Suprapubic skin (tissue), 4 donors: Measurements from ENCODE around the gene UBE2D1. TPM values are rescaled to one million over a fixed set of nuclear protein-coding genes. Genes with fewer than 3 reads are reported as not detected.
A peak's percentile ranks its signal among the peaks of the same experiment; 100 is the strongest.

Source experiments
- DNase-seq, 2 donors: peaks; one replicate each; pipeline ENCODE4 v3.0.0-alpha.2; 2019; ENCODE audit warnings: low spot score in 2 of 2
- H3K27ac ChIP-seq: fragments of 200-600 bp; sonication (generic); one replicate; pipeline ENCODE4 v1.5.1; 2019
- H3K27me3 ChIP-seq: fragments of 200-600 bp; sonication (generic); one replicate; pipeline ENCODE4 v1.5.1; 2019
- H3K36me3 ChIP-seq: fragments of 200-600 bp; sonication (generic); one replicate; pipeline ENCODE4 v1.5.1; 2019
- H3K4me1 ChIP-seq: fragments of 200-600 bp; sonication (generic); one replicate; pipeline ENCODE4 v1.5.1; 2019
- H3K4me3 ChIP-seq: fragments of 200-600 bp; sonication (generic); one replicate; pipeline ENCODE4 v1.5.1; 2019; ENCODE audit warnings: mild to moderate bottlenecking
- H3K9me3 ChIP-seq: fragments of 200-600 bp; sonication (generic); one replicate; pipeline ENCODE4 v1.5.1; 2019
- EP300 ChIP-seq: sonication (generic); formaldehyde crosslinking; IDR thresholded peaks from one replicate; pipeline ENCODE4 v1.6.1; 2017; ENCODE audit warnings: antibody characterized with exemption
- POLR2A ChIP-seq, 2 donors: fragments of 450-650 bp; IDR thresholded peaks; one replicate each; pipeline ENCODE4 v1.6.1; 2017; ENCODE audit warnings: antibody characterized with exemption in 2 of 2, mild to moderate bottlenecking in 2 of 2, moderate library complexity in 2 of 2
- POLR2AphosphoS5 ChIP-seq, 3 donors: sonication (generic); formaldehyde crosslinking; IDR thresholded peaks; one replicate each; pipeline ENCODE4 v1.6.1; 2017; ENCODE audit warnings: antibody characterized with exemption in 3 of 3
- WGBS: methylation state at CpG from one replicate; pipeline ENCODE4 v1.1.5; 2018; 5-methylcytosine and 5-hydroxymethylcytosine counted together
- total RNA-seq, 4 donors: library from RNA; depleted of rRNA; stranded (reverse); fragments of >200 nt; gene quantifications; one replicate each; pipeline ENCODE4 v1.1.0, GENCODE V29; 2016
- TF ChIP-seq, protein P1 (sequence below), 2 donors: fragments of 200-600 bp in 1 of 2; fragments of 450-650 bp in 1 of 2; sonication (generic) in 1 of 2; IDR thresholded peaks; one replicate each; pipeline ENCODE4 v1.5.1; 2016 to 2019; ENCODE audit warnings: antibody characterized with exemption in 2 of 2, mild to moderate bottlenecking in 1 of 2, moderate library complexity in 1 of 2

UBE2D1 gene
- total RNA-seq, 4 donors from 2014 or later: 8.3 to 11.5 (median 9.6) TPM

DNA sequence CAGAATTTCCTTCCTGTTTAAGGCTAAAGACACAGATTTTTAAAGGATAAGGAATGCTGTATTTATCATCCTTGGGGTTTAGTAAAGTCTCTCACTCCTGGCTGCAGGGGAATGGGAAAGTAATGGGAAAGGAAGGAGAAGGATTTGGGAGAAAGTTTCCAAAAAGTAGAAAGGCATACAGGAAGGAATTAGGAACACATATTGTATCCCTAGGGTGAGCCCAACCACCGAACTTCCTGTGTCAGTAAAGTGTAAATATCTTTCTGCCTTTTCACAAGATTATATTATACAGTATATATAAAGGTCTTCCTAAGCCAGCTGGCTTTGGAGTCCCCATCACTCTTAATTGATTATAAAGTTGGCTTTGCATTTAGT is 12.0 kb upstream of the UBE2D1 start:
- Histone ChIP-seq H3K36me3 (no peaks in the 10 kb centered on the region), H3K9me3 (no peaks in the 10 kb centered on the region), H3K4me1 (peaks cover 4% of the 10 kb centered on the region), H3K4me3 (no peak overlapping the region), H3K27ac (no peak overlapping the region), H3K27me3 (no peaks in the 10 kb centered on the region)
- WGBS: 54% methylated on average over 1 of the region's 1 CpG
- TF ChIP-seq POLR2A (IDR thresholded peaks at IDR 0.05): no peak
- TF ChIP-seq POLR2AphosphoS5 (IDR thresholded peaks at IDR 0.05): no peak
- TF ChIP-seq EP300: no peak
- TF ChIP-seq, protein P1, sequence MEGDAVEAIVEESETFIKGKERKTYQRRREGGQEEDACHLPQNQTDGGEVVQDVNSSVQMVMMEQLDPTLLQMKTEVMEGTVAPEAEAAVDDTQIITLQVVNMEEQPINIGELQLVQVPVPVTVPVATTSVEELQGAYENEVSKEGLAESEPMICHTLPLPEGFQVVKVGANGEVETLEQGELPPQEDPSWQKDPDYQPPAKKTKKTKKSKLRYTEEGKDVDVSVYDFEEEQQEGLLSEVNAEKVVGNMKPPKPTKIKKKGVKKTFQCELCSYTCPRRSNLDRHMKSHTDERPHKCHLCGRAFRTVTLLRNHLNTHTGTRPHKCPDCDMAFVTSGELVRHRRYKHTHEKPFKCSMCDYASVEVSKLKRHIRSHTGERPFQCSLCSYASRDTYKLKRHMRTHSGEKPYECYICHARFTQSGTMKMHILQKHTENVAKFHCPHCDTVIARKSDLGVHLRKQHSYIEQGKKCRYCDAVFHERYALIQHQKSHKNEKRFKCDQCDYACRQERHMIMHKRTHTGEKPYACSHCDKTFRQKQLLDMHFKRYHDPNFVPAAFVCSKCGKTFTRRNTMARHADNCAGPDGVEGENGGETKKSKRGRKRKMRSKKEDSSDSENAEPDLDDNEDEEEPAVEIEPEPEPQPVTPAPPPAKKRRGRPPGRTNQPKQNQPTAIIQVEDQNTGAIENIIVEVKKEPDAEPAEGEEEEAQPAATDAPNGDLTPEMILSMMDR (IDR thresholded peaks at IDR 0.05): no peak
- no peak for DNase-seq

DNA sequence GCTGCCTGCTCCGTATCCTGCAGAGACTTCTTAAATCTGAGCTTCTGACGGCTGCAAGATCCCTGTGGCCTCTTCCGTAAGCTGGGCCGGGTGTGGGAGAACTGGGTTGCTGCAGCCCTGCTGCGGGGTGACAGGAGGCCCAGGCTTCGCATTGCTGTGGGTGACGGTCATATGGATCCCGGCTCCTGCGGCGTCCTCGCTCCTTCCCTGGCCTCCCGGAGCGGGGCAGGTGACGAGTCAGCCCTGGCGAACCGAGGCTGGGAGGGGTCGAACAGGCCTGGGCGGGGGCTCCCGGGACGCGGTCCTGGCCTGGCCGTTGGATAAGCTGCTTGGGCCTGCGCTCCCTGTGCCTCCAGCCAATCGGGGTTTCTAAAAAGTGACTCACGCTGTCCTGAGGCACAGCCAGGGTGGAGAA is 7.8 kb upstream of the UBE2D1 start:
- Histone ChIP-seq H3K4me1 (peaks cover 4% of the 10 kb centered on the region), H3K4me3 (peak overlapping the region; percentile 33), H3K27me3 (no peaks in the 10 kb centered on the region), H3K36me3 (no peaks in the 10 kb centered on the region), H3K9me3 (no peaks in the 10 kb centered on the region), H3K27ac (no peak overlapping the region)
- WGBS: 37% methylated on average over 8 of the region's 25 CpGs
- peak; percentile 72 to 81 for DNase-seq
- TF ChIP-seq POLR2AphosphoS5 (IDR thresholded peaks at IDR 0.05): no peak
- TF ChIP-seq EP300: no peak
- no peak for TF ChIP-seq POLR2A (IDR thresholded peaks at IDR 0.05)
- TF ChIP-seq, protein P1 (IDR thresholded peaks at IDR 0.05): no peak

DNA sequence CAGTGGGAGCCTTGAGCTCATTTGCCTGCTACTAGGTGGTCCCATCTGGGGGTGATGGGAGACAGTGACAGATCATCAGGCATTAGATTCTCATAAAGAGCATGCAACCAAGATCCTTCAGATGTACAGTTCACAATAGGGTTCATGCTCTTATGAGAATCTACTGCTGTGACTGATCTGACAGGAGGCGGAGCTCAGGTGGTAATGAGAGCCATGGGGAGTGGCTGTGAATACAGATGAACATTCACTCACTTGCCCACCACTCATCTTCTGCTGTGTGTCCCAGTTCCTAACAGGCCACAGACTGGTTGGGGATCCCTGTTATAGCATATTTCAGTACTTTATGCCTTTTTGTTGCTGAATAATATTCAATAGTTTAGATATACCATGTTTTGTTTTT is 6.6 kb upstream of the UBE2D1 start:
- H3K36me3 ChIP-seq: no peaks in the 10 kb centered on the region
- no peaks in the 10 kb centered on the region for H3K27me3 ChIP-seq
- no peak for DNase-seq
- no peak overlapping the region for H3K4me3 ChIP-seq
- H3K9me3 ChIP-seq: no peaks in the 10 kb centered on the region
- no peak overlapping the region for H3K27ac ChIP-seq
- peaks cover 4% of the 10 kb centered on the region for H3K4me1 ChIP-seq
- no peak for TF ChIP-seq EP300
- TF ChIP-seq POLR2A (IDR thresholded peaks at IDR 0.05): no peak
- TF ChIP-seq, protein P1 (IDR thresholded peaks at IDR 0.05): no peak
- no peak for TF ChIP-seq POLR2AphosphoS5 (IDR thresholded peaks at IDR 0.05)
- 100% methylated on average over 1 of the region's 1 CpG for WGBS

DNA sequence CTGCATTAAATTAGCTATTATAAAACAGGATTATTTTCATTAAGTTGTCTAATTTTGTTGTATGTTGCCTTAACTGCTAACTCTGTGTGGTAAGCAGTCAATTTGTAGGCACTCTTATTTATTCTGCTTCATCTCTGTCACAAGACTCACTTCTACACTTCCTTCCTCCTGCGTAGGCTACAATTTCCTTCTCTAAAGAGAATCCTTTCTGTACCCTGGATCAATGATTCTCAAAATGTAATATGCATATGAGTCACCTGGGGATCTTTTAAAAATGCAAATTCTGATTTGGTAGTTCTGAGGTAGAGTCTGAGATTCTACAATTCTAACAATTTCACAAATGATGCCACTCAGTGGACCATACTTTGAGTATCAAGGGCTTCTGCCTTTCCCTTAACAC is 4.4 kb upstream of the UBE2D1 start:
- Histone ChIP-seq H3K9me3 (no peaks in the 10 kb centered on the region), H3K27ac (no peak overlapping the region), H3K4me1 (peaks cover 8% of the 10 kb centered on the region), H3K27me3 (no peaks in the 10 kb centered on the region), H3K4me3 (no peak overlapping the region), H3K36me3 (no peaks in the 10 kb centered on the region)
- TF ChIP-seq POLR2A (IDR thresholded peaks at IDR 0.05) (no peak), EP300 (no peak)
- no peak for DNase-seq
- WGBS: 81% methylated on average over 1 of the region's 1 CpG

DNA sequence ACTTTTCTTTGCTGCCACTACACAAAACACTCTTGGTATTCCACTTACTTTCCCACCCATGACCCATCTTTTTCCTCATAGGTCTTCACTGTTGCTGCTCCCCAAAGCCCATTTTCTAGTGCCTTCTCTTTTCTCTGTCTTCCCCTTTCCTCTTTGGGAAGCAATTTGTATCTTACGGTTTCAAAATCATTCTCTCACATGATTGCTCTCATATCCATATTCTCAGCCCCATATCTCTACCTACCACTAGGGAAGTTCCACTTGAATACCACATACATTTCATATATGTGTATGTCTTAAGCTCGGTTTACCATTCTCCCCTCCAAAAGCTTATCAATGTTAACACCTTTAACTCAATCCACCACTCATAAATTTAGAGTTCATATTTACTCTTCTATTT is 3.2 kb upstream of the UBE2D1 start:
- Histone ChIP-seq H3K4me1 (peaks cover 18% of the 10 kb centered on the region), H3K9me3 (no peaks in the 10 kb centered on the region), H3K36me3 (no peaks in the 10 kb centered on the region), H3K4me3 (no peak overlapping the region), H3K27me3 (no peaks in the 10 kb centered on the region), H3K27ac (no peak overlapping the region)
- TF ChIP-seq POLR2A (IDR thresholded peaks at IDR 0.05) (no peak), POLR2AphosphoS5 (IDR thresholded peaks at IDR 0.05) (no peak), EP300 (no peak)
- TF ChIP-seq, protein P1 (IDR thresholded peaks at IDR 0.05): no peak
- 87% methylated on average over 2 of the region's 2 CpGs for WGBS
- DNase-seq: no peak
